NCI-H2029 (cell line): ENCODE data around the gene C14orf119.

Experiments
- DNase-seq: peaks from one replicate; lab custom pipeline; 2025; lab: John Stamatoyannopoulos, UW

C14orf119 gene

DNA sequence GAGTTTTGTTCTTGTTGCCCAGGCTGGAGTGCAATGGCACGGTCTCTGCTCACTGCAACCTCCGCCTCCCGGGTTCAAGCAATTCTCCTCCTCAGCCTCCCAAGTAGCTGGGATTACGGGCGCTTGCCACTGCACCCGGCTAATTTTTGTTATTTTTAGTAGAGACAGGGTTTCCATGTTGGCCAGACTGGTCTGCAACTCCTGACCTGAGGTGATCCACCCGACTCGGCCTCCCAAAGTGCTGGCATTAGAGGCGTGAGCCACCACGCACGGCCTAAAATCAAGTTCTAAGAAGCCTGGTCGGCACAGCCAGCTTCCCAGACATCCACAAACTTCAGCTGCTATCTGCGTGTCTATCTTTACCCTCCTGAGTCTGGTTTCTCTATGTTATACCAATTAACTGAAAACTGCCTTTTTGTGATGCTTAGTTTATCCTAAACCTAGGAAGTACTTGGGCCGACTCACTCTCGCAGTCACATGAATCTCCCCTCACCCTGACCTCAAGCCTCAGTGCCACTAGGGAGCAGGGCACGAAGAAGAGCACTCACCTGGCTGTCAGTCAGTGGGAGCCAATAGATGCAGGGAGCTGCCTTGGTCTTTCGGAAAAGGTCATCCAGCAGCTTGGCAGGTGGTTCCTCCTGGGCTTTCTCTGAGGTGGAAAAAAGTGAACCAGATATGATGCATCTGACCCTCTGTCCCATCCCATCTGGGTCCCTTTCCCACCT, 34.6 kb upstream of the C14orf119 start:
- no peak for DNase-seq

DNA sequence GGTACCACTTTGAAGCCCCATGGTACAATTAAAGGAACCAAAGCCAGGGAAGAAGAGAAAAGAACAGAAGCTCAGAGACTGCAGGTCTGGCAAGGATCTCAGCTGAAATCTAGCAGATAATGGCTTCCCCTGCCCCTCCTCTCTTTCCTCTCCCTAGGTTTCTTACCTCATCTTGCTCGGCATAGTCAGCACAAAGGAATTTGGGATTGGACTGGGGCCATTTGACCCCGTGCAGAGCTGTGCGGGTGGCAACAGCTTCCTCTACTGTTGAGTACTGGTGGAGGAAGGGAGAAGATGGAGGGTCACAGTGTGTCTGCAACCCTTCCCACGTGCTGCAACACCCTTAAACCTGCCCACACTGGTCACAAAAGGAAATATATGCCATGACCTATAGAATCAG, 33.3 kb upstream of the C14orf119 start:
- DNase-seq = no peak

DNA sequence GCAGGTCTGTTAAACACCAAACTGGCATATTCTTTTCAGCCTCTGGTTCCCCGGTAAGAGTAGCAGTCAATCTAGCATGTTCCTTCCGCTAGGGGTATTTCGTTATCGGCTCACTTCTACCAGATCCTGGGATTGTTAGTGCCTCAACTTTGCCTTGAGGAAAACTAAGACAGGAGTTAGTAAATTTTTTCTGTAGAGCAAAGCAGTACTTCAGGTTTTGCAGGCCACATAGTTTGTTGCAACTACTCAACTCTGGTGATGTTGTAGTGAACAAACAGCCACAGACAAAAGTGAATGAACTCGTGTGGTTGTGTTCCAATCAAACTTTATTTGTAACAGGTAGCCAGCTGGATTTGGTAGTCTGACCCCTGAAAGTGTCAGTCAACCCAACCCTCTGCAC, 31.7 kb upstream of the C14orf119 start:
- DNase-seq = no peak

DNA sequence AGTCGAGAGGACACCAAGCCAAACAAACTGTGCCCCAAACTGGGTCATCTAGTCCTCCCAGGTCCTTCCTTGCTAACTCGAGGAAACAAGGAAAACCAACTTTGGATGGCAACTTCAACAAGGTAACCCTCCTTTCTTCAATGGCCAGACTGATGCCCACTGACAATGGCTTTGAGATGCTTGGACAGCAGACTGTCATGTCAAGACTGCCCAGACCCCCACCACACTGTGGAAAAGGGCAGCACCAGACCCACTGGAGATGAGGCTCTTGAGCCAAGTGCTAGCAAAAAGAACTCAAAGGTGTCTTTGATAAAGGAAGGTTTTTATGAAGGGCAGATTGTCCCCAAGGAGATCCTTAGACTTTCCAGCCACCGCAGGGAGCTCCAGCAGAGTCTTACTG, 28.9 kb upstream of the C14orf119 start:
- DNase-seq = no peak

DNA sequence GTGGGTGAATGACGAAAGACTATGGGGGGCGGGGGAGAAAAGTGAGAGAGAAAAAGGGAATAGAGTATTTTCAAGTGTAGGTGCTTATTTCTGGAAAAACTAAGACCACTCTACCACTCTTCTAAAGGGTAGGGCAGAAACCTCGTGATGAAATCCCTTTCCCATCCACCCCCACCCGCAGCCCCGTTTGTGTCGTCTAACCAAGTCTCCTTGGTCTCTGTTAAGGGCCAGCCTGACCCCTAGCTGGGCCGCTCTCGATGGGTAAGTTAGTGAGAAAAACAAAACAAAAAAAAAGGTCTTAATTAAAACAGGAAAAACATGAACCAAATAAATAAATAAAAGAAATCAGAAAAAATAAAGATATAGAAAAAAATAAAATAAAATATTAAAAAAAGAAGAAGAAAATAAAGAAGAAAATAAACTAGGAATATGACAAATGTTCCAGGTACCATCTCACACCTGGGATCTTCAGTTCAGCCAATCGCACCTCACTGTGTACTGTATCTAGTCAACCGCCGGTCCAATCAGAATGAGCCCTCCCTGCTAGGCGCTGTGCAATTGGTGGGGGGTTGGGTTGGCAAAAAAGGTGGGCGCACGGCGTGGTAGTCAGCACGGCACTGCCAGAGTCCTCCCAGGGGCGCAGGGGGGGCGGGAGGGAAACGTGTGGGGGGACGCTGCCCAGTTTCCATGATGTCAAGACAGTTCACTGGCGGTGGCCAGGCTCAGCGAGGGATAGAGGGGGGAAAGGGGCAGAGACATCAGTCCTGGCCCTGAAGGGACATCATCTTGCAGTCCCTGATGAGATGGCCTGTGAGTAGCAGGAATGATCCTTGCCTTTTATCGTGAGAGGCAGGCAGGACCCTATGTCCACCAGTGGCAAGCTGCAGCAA, 28.2 kb upstream of the C14orf119 start:
- DNase-seq = no peak

DNA sequence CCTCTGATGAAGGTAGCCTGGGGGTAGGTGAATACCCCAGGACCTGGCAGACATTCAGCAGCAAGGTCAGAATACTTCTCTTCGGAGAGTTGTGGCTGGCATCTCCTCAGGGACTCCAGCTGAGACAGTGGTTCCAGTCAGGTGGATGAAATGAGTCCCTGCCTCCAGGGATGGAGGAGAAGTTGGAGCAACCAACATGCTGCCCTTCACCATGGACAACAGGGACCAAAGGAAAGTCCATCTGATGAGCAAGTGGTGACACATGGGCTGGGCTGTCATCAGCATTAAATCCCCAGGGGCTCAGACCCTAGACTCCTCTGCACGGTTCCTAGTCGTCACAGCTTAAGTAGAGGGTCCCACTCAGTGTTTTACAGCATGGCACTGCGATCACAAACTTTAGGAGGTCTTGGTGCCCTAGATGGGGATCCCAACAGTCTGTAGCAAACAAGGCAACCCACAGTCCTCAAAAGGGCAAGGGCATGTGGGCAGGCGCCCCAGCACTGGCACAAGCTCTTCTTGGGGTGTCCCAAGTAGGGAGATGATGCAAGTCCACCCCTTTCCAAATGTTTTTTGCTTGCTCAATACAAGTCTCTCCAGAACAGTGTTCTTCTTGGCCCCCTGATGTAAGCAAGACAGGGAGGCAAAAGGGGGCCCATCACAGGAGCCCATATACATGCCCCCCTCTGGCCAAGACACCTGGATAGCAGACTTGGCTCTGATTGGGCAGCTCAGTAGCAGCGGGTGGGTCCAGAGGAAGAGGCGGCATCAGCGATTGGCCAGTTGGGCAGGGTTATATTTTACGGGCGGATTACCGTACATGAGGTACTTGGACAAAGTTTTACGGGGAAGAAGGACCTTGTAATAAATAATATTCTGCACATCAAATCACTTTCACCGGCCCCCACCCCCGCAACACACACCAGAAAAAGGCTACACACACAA, 27.2 kb upstream of the C14orf119 start:
- DNase-seq = no peak

DNA sequence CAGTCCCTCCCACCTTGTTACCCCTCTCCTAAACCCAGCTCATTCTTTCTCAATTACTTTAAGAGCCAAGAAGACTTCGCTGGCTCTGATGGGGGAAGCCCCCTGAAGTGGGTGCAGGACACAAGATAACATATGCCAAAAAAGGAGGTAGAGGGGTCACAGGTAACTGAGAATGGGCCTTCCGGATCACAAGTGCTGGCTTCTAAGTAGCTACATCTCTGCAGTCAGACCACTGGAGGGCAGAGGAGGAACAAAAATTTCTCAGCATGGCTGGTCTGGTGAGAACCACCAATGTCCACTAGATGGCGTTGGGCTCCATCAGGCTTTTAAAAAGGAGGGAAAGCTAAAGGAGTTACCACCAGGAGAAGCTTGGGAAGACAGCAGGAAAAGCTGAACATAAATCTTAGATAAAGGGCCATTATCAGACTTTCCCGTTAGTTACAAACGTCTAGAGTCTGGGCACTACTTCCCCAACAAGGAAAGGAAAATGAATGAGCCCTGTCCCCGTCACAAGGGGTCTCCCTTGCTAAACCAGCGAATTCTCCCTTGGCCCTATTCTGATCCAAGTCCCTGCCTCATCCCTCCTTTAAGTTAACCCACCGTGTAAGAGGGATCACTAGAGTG, 26.4 kb upstream of the C14orf119 start:
- DNase-seq = no peak

DNA sequence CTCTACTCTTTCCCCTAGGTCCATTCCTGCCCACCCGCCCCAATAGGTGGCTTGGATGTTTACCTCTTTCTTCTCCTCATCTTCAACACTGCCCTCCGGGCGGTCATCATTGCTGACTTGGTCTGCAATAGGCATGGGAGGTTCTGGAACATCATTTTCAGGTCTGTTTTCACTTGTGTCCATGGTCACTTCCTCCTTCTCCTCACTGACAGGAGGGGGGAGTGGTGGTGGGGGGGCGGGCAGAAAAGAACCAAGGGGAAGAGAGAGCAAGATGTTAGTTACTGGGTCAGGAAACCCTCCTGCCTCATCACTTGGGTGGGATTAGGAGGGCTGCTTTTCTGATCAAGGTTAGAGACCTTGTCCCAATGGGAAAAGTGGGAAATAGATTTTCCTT, 25.9 kb upstream of the C14orf119 start:
- DNase-seq = no peak

DNA sequence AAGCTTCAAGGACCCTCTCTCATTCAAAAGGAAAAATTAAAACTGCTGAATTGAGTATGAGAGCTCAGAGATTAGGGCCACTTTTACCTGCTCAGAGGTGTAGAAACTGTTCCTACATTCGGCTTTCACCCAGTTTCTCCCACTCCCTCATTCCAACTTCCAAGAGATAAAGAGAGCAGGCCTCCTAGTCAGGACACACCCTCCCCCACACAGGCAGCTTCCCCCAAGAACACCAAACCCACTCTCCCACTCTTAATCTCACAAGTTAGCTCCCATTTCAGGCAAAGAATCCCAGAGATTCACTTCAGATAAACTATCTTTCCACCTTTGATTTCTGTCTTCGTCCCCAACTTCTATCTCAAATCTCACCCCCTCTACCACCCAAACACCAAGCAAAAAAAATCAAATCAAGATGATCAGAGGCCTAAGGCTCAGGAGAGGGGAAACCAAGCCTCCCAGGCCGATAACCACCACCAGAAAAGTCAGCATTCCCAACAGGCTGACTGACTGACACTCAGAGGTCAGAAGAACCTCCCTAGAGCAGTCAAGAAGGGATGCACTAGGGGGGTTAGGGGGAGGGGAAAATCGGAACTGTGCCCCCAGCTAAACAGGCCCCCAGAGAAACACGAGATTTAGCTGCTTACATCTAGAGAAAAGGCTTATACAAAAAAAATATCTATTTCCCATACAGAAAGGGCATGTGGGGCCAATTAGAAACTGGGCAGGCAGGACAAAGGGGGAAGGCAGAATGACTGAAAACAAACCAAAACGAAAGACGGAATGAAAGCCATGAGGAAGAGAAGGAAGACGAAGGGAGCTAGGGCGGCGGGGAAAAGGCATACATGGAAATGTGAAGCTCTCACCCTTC, 24.8 kb upstream of the C14orf119 start:
- DNase-seq = no peak

DNA sequence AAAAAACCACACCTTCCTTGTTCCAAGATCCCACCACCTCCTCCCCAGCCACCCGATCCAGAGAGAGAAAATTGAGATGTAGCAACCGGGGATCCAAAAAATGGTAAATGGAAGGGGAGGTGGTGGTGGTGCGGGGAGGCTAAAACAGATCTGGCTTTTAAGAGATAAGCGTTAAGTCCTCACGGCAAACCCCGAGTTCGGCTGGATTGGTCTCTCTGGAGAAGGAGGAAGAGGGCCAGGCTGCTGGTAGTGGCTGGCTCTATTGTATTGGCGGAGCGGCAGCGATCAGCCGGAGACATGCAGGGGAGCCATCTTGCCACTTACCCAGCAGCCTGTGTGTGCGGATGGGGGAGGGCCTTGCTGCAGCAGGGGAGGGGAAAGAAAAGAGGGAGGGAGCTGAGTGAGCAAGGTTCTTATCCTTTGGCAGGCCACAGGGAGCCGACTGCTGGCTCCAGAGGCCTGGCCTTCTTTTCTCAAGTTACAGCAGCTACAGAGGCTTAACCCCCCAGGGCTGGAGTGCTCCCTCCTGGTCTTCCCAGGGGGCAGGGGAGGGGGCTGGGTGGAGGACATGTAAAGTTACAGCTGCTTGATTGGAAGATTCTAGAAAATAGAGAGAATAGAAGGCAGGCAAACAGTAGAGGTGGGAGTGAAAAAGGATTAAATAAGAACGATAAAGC, 23.9 kb upstream of the C14orf119 start:
- no peak for DNase-seq

DNA sequence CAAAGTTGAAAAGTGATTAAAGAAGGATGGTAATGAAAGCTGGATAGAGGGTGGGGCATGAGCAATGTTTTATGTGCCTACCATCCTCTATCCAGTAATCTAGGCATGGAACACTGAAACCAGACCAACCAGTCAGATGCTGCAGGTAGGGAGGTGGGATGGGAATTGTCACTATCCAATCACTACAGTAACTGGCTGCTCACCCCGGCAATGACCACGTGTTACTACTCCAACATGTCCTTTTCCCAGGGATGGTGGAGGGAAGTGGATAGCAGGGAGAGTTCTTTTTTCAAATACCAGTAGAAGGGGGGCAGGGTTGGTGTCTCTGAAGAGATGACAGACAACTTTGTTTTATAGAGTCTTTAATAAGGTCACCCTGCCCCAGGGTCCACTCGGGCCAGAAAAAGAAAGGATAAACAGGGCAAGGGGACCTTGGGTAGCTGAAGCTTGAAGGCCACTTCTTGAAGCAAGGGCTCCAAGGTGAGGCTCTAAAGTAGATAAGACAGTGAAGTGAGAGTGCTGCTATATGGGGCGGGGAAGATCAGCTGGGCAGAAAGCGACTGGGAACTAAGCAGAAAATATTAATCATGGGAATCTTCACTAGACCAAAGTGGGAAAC, 23.3 kb upstream of the C14orf119 start:
- no peak for DNase-seq

DNA sequence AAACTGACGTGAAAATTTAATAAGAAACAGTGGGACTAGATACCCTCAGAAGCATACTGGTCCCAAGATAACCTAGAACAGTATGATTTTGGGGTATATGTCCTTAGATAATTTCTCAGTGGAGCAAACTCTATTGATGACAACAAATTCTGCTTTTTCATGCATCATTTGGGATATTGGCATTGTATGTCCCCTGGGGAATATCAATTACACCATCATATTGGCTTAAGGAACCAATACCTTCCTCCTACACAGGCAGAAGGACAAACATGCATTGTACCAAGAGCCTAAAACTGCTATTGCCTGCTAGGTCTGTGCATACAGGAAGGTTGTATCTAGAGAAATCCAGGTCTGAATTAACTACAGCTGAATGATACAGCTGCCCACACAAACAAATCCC, 20.4 kb upstream of the C14orf119 start:
- DNase-seq = no peak

DNA sequence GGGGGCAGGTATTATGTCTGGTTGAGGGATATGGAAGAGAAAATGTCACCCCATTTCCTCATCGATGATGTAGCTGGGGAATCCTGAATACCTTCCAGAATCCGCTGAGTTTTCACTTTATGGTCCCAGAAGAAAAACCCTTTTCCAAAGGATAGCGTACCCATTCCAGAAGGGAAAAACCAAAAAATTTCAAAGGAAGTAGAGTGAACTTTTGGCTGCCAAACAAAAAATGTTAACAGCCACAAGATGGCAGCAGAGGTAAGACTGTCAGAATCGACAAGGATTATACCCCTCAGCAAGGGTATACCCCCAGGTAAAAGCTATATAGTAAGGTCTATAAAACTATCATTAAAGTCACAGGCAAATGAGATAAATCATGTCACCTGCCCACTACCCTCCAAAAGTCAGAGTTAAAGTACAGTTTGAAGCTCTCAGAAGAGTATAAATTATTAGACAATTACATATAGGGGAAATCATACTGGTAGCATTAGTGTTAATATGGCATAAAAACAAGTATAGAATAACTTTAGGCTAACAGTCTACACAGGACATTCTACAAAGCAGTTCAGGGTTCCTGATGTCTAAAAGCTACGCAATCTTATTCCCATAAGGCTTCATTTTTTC, 18.4 kb upstream of the C14orf119 start:
- no peak for DNase-seq

DNA sequence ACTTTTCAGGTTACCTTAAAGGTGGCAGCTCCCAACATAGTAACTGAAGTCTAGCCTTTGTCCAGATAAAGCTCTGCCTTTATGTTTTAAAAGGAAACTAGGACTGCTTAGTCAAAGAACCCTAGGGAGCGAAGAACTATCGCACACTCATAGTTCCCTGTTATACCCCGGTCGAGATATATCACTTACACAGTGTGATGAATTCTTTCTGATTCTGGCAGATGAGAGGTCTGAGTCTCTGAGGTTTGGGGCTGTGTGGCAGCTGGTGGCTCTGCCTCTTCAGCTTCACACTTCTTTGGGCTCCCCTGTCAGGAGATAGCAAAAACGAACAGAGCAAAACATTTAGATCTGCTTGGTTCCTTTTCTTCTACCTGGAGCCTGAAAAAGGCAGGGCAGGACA, 17.3 kb upstream of the C14orf119 start:
- DNase-seq = no peak

DNA sequence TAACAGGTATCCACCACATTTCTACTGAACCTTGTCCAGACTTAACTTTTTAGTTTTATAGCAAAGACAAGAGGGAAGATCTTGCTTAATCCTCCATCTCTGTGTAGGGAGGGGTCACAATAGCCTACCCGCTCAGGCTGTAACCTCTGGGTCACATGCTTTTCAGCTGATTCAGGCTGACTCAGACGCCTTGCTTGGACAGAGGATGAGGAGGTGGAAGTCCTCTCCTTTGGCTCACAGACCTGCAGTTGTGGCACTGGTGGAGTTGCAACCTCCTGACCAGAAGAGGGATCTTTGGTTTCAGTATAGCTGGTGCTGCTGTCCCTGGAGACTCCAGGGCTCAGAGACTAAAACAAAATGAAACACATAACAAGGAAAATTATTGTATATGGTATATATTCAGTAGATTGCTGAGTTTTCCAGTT, 16.6 kb upstream of the C14orf119 start:
- DNase-seq = no peak

DNA sequence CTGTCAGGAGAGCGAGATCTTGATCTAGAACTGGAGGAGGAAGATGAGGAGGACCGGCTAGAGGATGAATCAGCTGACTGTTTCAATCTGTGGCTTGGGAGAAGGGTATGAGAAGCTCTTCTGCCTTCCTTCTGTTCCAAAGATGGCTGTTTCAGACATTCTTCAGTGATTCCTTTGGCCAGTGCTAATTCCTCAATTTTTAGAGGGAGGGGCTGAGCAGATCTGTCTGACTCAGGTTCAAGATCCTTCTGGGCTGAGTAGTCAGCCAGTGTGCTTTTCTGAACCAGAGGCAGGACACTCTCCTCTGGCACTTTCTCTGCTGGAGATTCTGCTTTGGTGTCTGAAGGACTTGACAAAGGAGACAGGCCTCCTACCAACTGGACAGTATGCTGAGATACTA, 15.6 kb upstream of the C14orf119 start:
- no peak for DNase-seq

DNA sequence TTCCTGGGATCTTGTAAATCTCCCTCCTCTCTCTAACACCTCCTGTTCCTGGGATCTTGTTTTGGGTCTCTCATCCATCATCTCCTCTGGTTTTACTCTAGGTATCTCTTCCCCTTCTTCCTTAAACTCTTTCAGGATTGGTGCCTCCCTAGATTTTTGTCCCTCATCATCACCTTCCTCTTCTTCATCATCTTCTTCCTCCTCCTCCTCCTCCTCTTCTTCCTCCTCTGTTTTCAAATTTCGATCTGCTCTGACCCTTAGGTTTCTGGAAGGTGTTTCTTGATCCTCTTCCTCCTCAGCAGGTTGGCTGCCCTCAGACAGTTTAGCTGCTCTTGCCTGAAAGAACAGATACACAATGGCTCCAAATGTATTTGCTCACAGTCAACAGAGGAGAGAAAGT, 14.8 kb upstream of the C14orf119 start:
- no peak for DNase-seq

DNA sequence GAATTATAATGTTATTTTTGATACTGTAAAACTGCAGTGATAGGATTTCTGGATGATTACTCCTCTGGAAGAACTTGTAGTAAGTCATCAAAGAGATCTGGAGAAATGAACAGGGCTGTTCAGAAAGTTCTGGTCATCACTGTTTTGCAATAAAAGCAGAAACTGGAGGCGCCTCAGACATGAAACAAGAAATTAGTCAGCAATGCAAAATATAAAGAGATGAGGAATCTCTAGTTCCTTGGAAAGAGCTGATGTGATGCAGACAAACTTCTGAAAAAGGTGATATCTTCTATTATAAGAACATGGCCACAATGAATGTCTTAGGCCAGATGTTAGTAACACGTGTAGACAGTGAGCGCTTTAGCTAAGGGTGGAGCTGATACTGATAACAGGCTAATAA, 9.8 kb upstream of the C14orf119 start:
- no peak for DNase-seq

DNA sequence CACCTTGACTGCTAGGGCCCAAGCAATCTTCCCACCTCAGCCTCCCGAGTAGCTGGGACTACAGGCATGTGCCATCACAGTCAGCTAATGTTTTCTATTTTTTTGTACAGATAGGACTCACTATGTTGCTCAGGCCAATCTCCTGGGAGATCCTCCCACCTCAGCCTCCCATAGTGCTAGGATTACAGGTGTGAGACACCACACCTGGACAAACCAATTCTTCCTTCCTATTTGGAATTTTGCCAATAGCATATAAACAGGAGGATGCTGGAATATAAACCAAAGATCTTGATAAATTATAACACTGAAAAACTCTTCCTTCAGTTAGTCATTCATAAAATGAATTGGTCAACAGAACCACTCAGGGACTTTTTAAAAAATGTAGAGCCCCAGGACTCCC, 8.7 kb upstream of the C14orf119 start:
- no peak for DNase-seq
